HG03045 (cell line): ENCODE data around the gene KHDRBS1.
"Not testable (repeated sequence)": the region's sequence is repeated elsewhere in the genome, so short reads cannot be mapped to it uniquely, and the experiment has no call there.

Source experiments
- ATAC-seq: cut with Tn5 transposase; IDR thresholded peaks from one replicate; pipeline ENCODE4 v1.9.1; 2021; ENCODE audit warnings: mild to moderate bottlenecking, moderate library complexity; ENCODE audit not compliant: unreplicated experiment

The KHDRBS1 gene

DNA sequence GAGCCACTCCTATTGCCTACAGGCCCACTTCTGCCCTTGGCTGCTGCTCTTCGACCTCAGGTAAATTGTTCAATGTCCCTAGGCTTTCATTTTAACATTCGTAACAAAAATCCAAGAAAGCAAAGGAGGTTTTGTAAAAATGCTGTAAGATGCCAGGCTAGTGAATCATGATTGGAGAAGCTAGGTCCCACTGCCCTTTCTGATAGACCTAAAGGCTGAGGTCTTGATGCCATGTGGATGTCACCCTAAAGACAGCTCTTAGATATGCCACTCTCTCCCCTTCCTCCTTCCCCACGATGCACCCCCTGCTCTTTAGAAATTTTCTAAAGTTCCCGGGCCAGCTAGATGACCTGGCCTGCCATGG lies 49.2 kb downstream of the KHDRBS1 start:
- no peak for ATAC-seq

DNA sequence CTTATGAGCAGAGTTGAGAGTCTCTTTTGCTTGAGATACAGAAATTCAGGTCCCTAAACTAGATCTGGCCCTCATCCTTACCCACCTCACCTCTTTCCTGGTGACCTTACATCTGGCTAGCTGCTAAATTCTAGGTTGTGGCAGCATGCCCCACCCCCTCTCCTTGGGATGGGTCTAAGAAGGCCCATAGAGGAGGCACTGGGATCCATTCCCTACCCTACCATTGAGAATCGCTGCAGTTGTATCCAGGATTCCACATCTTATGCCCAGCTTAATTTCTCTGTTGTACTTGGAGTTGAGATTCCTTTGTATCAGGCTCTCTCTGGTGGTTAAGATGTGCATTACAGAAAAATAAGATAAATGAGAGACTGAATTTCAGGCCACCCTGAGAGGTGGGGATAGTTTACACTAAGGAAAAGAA lies 49.6 kb downstream of the KHDRBS1 start:
- no peak for ATAC-seq

DNA sequence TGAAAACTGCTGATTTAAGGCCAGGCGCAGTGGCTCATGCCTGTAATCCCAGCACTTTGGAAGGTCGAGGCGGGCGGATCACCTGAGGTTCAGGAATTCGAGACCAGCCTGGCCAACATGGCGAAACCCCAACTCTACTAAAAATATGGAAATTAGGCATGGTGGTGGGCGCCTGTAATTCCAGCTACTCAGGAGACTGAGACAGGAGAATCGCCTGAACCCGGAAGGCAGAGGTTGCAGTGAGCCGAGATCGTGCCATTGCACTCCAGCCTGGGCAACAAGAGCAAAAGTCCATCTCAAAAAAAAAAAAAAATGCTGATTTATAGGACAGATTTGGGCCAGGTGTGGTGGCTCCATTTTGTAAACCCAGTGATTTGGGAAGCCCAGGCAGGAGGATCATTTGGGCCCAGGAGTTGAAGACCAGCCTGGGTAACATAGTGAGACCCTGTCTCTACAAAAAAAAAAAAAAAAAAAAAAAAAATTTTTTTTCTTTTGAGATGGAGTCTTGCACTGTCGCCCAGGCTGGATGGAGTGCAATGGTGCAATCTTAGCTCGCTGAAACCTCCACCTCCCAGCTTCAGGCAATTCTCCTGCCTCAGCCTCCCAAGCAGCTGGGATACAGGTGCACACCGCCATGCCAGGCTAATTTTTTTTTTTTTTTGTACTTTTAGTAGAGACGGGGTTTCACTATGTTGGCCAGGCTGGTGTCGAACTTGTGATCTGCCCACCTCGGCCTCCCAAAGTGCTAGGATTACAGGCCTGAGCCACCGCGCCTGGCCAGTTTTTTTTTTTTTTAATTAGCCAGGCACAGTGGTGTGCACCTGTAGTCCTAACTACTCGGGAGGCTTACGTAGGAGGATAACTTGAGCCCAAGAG lies 52.2 kb downstream of the KHDRBS1 start:
- ATAC-seq: not testable (repeated sequence)

DNA sequence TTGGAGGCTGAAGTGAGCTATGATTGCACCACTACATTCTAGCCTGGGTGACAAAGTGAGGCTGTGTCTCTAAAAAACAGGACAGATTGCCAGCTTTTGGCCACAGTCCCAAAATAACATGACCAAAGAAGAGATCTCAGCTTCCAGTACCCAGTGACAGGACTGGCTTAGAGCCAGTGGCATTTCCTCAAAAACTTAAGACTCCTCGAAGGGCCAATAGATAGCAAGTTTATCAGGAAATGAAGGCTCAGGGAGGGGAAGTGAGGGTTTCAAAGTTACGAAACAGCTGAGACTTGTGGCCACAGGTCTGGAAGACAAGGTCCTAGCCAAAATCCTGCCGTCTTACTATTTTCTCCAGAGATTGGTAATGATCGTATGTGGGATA lies 52.8 kb downstream of the KHDRBS1 start:
- no peak for ATAC-seq

DNA sequence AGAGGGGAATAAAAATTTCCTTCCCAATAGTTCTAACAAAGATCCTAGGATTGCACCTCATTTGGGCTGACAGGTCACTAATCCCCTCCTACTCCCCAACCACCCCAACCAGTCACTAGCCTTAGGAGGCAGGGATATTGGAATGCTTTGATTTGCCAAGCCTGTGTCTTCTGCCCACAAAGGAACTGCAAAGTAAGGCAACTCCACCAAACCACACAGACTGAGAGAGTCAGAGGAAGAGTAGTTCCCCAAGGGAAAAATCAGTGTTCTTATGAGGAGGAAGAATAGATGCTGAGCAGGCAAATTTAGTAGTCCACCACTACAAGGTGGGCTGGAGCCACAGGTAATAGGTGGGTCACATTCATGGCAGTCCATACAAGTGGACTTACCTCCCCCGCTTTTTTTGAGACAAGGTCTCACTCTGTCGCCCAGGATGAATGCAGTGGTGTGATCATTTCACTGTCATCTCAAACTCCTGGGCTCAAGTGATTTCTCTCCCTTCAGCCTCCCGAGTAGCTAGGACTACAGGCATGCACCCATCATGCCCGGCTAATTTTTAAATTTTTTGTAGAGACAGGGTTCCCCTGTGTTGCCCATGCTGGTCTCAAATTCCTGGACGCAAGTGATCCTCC lies 55.4 kb downstream of the KHDRBS1 start:
- no peak for ATAC-seq

DNA sequence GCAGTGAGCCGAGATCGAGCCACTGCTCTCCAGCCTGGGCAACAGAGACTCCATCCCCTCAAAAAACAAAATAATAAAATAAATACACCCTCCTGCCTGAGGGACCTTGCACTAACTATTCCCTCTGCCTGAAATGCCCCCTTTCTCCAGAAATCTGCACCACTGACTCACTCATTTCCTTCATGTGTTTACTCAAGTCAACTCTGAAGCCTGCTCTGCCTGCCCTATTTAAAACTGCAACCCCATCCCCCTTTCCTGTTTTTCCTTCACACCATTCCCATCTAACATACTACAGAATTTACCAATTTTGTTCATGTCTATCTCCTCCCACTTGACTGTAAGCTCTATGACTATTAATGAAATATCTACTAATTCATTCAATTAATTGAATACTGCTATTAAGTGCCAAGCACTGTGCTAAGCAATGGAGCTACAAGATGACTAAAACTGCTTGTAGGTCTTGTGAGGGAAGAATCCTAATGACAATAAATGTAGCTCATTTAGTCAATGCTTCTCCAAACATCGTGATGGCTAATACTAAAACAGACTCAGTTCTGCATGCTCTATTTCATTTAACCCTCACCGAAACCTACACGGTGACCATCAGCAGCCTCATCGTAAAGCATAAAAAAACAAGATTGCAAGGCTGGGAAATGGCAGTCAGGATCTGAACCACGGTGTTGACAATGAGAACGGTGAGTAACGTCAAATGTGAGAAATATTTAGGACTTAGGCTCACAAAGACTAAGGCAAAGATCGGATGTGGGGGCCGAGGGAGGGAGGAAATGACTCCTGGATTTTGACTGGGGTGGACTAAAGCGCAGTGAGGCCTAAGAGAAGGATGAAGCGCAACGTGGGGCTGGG lies 58.3 kb downstream of the KHDRBS1 start:
- ATAC-seq: no peak

DNA sequence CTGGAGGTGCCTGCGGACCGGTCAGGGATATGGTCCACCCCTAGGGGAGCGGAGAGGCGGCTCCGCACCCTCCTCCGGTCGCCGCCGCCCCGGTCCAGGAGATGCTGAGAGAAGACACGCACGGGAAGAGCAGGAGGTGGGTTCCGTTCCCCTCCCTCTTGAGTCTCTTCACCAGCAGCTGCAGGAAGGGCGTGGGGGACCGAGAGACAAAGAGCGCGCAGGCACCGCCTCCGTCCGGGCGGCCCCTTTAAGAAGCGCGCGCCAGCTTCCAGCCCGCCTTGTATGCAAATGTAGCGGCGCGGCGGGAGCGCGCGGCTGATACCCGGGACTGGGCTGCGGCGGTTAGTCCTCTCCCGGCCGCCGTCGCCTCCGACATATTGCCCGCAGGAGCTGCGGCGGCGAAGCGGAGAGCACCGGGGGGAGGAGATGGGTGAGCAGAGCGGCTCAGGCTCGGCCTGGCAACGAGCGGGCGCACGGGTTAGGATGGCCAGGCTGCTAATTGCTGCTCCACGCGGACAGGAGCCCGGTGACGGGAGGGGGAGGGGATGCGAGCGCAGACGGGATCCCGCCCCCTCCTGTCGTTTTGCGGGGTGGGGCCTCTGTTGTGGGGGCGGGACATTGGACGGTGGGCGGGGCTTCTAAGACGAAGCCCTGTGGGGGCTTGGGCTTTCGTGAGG lies 59.1 kb downstream of the KHDRBS1 start, which contains the start of gene TMEM39B:
TMEM39B (plus strand) TSS at position 318 of the 677 bp plus-strand sequence; CDS start at position 427, 109 bp downstream.
- ATAC-seq: peak; percentile 81

DNA sequence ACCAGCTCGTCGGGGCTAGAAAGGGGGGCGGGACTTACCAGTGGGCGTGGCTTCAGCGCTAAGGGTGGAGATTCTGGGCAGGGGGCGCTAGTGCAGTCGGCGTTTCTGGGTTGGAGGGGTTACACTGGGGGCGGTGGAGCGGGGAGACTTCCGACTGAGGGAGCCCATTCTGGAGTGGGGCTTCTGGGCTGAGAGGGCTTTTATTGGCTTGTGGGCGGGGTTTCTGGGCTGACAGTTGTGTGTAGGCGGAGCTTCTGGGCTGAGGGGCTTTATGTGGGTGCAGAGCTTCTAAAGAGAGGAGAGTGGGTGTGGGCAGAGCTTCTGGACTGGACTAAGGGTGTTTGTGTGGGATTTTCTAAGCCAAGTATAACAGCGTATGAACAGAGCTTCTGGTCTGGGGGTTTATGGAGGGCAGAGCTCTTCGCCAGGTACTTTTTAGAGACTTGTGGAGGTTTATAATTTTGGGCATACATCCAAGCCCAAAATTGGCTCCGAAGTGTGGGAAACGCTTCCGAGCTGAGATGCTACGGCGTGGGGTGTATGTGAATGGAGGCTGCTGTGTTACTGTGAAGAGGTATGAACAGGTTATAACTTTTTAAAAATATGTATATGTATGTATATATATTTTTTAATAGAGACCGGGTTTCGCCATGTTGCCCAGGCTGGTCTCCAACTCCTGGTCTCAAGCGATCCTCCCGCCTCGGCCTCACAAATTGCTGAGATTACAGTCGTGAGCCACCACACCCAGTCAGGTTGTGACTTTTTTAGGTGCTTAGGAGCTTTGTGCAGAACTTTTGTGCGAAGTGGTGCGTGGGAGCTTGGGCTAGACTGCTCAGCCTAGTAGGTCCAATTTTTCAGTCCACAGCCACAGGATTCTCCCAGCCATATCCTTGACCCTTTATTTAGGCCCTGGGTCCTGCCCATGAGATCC lies 59.9 kb downstream of the KHDRBS1 start:
- no peak for ATAC-seq

DNA sequence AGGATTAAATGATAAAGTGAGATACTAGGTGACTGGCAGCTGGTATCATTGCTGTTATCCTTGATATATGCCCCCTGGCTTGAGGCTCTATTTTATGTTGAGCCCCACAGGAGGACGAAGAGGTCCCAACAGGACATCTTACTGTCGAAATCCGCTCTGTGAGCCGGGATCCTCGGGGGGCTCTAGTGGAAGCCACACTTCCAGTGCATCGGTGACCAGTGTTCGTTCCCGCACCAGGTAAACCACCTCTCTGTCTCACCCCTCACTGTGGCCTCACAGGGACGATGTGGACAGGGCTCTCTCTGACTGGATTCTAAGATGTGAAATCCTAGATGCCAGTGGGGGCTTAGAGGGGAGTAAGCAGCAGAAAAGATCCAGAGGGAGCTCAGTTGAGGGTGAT lies 61.2 kb downstream of the KHDRBS1 start:
- ATAC-seq: no peak

DNA sequence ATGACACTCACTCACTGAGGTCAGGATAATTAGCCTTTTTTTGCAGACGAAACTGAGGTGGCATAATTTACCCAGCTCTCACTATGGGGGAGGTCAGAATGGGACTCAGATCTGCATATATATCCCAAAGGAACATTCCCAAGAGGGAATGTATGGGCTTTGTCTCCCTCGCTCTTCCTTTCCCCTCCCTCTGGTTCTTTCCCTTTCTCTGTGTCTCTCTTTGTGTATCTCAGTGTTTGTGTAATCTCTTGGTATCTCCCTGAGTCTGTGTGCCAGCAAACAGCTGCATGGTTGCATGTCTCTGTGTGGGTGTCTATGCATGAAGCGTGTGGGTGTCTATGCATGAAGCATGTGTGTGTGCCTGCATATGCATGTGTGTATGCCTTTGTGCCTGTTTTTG lies 63.8 kb downstream of the KHDRBS1 start:
- ATAC-seq: no peak

DNA sequence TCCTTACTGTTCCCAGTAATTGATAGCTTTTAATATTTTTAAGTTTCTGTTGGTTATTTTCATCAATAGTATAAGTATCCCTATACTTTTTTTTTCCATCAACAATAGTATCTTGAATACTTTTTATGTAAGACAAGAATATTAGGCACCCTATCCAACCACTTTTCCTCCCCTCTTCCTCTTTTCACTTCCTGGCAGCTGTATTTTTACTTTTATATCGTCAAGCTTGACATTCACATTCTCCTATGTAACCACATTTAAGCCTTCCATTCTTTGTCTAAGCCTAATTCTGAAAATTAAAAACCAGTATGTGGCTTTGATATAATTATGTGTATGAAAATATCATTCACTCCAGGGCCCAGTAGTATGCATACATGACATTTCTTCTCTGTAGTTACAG lies 68.4 kb downstream of the KHDRBS1 start:
- no peak for ATAC-seq

DNA sequence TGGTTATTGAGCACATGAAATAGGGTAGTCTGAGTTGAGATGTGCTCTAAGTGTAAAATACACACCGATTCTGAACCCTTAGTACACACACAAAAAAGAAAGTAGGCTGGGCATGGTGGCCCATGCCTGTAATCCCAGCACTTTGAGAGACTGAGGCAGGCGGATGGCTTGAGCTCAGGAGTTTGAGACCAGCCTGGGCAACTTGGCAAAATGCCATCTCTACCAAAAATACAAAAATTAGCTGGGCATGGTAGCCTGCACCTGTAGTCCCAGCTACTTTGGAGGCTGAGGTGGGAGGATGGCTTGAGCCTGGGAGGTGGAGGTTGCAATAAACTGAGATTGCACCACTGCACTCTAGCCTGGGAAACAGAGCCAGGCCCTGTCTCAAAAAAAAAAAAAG lies 72.7 kb downstream of the KHDRBS1 start:
- not testable (repeated sequence) for ATAC-seq

DNA sequence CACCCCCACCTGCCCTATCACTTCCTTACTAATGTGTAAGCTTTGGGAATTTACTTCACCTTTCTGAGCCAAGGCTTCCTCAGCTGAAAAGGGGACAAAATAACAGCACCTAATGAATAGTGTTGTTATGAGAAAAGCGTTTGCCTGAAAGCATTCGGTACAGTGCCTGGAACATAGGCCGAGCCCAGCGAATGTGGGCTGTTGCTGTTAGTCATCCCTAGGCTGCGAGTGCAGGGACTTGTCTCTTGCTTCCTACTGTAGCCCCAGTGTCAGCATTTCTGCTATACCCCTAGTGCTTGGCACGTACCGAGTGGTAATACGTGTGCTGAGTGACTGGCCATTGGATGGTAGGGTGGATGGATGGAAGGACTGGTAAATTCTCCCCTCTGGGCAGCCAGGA lies 77.5 kb downstream of the KHDRBS1 start:
- ATAC-seq: no peak

DNA sequence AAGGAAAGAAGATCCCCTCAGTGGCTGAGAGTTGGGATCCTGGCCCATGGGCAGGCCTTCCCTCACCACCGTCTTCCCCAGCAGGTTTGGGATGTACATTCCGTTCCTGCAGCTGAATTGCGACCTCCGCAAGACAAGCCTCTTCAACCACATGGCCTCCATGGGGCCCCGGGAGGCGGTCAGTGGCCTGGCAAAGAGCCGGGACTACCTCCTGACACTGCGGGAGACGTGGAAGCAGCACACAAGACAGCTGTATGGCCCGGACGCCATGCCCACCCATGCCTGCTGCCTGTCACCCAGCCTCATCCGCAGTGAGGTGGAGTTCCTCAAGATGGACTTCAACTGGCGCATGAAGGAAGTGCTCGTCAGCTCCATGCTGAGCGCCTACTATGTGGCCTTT lies 77.9 kb downstream of the KHDRBS1 start:
- no peak for ATAC-seq
